ENCODE data around the gene NKD1. TPM values are rescaled to one million over a fixed set of nuclear protein-coding genes. Genes with fewer than 3 reads are reported as not detected.

Gene NKD1
- total RNA-seq, 1 donor from 2014 or later = 43.2 TPM

DNA sequence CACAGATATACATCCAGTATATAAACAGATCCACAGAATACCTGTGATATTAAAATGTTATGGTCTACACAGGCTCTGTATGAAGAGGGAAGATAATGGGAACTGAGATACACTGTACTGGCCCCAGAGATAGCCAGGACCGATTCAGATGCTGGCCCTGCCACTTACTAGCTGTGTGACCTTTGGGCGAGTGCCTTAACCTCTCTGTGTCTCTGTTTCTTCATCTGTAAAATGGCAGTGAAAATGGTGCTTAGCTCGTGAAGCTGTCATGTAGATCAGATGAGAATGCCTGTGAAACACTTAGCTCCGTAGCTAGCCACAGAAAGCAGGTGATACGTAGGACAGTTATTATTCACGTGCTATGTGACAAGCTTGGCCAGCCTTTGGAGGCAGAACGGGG lies 22.2 kb downstream of the NKD1 start:
- Mint-ChIP-seq H3K9me3 (no peaks in the 10 kb centered on the region), H3K36me3 (peaks cover 8% of the 10 kb centered on the region), H3K4me3 (no peak overlapping the region), H3K27ac (no peak overlapping the region), H3K27me3 (no peaks in the 10 kb centered on the region), H3K4me1 (ENCODE audit: unreplicated experiment) (peaks cover 45% of the 10 kb centered on the region)
- no peak for DNase-seq (ENCODE audit: extremely low spot score, unreplicated experiment)
- TF ChIP-seq, protein P1, sequence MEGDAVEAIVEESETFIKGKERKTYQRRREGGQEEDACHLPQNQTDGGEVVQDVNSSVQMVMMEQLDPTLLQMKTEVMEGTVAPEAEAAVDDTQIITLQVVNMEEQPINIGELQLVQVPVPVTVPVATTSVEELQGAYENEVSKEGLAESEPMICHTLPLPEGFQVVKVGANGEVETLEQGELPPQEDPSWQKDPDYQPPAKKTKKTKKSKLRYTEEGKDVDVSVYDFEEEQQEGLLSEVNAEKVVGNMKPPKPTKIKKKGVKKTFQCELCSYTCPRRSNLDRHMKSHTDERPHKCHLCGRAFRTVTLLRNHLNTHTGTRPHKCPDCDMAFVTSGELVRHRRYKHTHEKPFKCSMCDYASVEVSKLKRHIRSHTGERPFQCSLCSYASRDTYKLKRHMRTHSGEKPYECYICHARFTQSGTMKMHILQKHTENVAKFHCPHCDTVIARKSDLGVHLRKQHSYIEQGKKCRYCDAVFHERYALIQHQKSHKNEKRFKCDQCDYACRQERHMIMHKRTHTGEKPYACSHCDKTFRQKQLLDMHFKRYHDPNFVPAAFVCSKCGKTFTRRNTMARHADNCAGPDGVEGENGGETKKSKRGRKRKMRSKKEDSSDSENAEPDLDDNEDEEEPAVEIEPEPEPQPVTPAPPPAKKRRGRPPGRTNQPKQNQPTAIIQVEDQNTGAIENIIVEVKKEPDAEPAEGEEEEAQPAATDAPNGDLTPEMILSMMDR (conservative IDR thresholded peaks at IDR 0.05) = no peak

DNA sequence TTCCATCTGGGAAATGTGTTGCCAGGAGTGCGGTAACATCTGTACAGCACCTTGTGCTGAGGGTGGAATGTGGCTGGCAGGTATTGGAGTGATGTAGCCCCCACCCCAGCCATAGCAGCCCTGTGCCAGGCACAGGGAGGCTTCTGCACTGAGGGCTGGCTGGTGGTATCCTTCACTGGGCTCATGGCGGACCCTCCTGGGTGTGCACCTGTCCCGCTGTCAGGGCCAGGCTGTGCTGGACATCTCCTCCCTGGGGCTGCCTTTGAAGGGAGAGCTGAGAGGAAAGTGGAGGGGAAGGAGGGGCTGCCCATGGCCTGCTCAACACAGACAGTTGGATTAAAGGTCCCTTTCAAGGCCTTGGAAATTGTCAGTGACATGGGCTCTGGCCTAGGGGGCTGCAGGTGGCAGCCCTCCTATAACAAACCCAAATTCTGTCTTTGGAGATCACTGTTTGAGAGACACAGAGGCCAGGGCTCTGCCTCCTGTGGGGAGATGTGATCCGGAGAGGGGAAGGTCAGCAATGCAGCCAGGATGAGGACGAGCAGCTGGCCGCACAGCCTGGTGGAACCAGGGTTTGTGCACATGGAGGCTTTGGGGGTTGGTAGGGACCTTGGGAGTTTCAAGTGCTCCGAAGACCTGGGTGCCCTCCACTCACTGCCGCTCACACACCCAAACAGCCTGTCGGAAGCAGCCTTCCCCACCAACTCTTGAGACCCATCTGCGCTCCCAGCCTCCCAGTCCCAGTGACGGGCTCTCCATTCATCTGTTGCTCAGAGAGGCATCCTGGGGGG lies 22.8 kb downstream of the NKD1 start:
- TF ChIP-seq, protein P1 (conservative IDR thresholded peaks at IDR 0.05) = no peak
- Mint-ChIP-seq H3K4me3 (no peak overlapping the region), H3K36me3 (peaks cover 5% of the 10 kb centered on the region), H3K9me3 (no peaks in the 10 kb centered on the region), H3K27me3 (no peaks in the 10 kb centered on the region), H3K27ac (no peak overlapping the region), H3K4me1 (ENCODE audit: unreplicated experiment) (peaks cover 41% of the 10 kb centered on the region)
- DNase-seq (ENCODE audit: extremely low spot score, unreplicated experiment) = no peak

DNA sequence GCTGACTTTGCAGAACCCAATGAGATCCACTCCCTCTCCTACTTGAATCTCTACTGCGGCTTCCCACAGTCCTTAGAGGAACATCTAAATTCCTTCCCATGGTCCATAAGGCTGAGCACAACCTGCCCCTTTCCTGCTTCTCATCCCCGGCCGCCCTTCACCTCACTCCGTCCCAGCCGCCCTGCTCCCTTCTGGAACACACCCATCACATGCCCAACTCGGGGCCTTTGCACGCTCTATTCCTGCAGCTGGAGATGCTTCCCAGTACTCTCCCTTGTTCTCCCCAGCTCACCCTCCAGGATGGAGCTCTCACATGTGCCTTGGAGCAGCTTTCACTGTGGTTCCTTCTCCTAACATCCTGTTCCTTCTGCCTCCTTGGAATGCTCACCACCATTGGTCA lies 23.6 kb downstream of the NKD1 start:
- TF ChIP-seq, protein P1 (conservative IDR thresholded peaks at IDR 0.05) = no peak
- Mint-ChIP-seq H3K9me3 (no peaks in the 10 kb centered on the region), H3K27me3 (no peaks in the 10 kb centered on the region), H3K4me3 (no peak overlapping the region), H3K27ac (no peak overlapping the region), H3K36me3 (peaks cover 4% of the 10 kb centered on the region), H3K4me1 (ENCODE audit: unreplicated experiment) (peaks cover 41% of the 10 kb centered on the region)
- DNase-seq (ENCODE audit: extremely low spot score, unreplicated experiment) = no peak

DNA sequence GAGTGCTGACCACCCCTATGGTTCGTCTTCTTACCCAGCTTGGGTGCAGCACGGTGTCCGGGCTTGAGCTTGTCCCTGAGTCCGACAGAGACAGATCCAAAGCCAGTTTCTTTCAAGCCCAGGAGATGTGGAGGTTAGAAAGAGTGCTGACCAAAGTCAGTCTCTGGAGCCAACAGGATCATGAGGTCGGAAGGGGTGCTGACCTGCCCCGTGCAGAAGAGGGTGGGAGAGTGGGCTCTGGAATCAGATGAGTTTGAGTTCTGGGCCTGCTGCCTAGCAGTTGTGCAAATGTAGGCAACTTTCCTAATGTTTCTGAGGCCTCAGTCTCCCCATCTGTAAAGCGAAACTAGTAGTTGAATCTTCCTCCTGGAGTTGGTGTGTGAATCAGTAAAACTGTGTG lies 24.5 kb downstream of the NKD1 start:
- Mint-ChIP-seq H3K9me3 (no peaks in the 10 kb centered on the region), H3K4me1 (ENCODE audit: unreplicated experiment) (peaks cover 38% of the 10 kb centered on the region), H3K27me3 (no peaks in the 10 kb centered on the region), H3K4me3 (no peak overlapping the region), H3K36me3 (peaks cover 4% of the 10 kb centered on the region), H3K27ac (no peak overlapping the region)
- TF ChIP-seq, protein P1 (conservative IDR thresholded peaks at IDR 0.05) = no peak
- DNase-seq (ENCODE audit: extremely low spot score, unreplicated experiment) = no peak

DNA sequence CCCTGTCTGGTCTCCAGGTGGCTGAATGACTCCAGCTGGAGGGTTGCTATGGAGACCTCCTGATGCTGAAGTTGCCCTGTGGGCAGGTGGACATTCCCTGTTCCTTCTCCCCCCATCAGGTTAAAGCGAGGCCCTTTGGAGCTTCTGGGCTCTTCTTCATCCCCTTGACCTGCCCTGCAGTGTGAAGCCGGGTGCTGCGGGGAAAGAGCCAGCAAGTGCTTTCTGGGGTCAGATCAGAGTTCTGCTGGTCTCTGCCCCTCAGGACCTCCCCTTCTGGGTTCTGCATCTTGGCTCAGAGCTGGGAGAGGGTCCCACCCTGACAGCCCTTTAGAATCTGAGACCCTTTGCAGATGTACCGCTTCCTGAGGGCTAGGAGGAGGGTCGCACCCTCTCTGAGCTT lies 25.1 kb downstream of the NKD1 start:
- H3K4me3 Mint-ChIP-seq = no peak overlapping the region
- no peak overlapping the region for H3K27ac Mint-ChIP-seq
- no peaks in the 10 kb centered on the region for H3K9me3 Mint-ChIP-seq
- no peak for DNase-seq (ENCODE audit: extremely low spot score, unreplicated experiment)
- peaks cover 4% of the 10 kb centered on the region for H3K36me3 Mint-ChIP-seq
- H3K27me3 Mint-ChIP-seq = no peaks in the 10 kb centered on the region
- peaks cover 33% of the 10 kb centered on the region for H3K4me1 Mint-ChIP-seq (ENCODE audit: unreplicated experiment)
- TF ChIP-seq, protein P1 (conservative IDR thresholded peaks at IDR 0.05) = no peak

Measured in type B pancreatic cell (in vitro differentiated cells).